CD4-positive, alpha-beta T cell treated with Interleukin-12 subunit alpha and Interleukin-12 subunit beta, for 1 hour (primary cell): ENCODE data around the gene TMEM203.

Source experiments
- DNase-seq: peaks from one replicate; pipeline ENCODE4 v3.0.0-alpha.2; 2020

TMEM203 gene

GRCh38 chr9:137217276-137218211 lies 12.1 kb upstream of the TMEM203 start:
- no peak for DNase-seq

GRCh38 chr9:137216188-137216965 lies 10.9 kb upstream of the TMEM203 start:
- DNase-seq: no peak

GRCh38 chr9:137215196-137215986 lies 9.9 kb upstream of the TMEM203 start:
- no peak for DNase-seq

GRCh38 chr9:137214620-137215019 lies 9.2 kb upstream of the TMEM203 start:
- DNase-seq: no peak

GRCh38 chr9:137213160-137214060 lies 8.0 kb upstream of the TMEM203 start:
- no peak for DNase-seq

- no peak for DNase-seq
Measured at GRCh38 chr9:137212520-137212919, 7.1 kb upstream of the TMEM203 start.

- no peak for DNase-seq
Measured at GRCh38 chr9:137211532-137211931, 6.1 kb upstream of the TMEM203 start.

- DNase-seq: no peak
Measured at GRCh38 chr9:137206602-137207001, 1.2 kb upstream of the TMEM203 start.

- DNase-seq: no peak
Measured at GRCh38 chr9:137204731-137205125, 720 bp downstream of the TMEM203 start.

- DNase-seq: no peak
Measured at GRCh38 chr9:137202966-137203365, 2.5 kb downstream of the TMEM203 start.

GRCh38 chr9:137201205-137201868 lies 4.1 kb downstream of the TMEM203 start:
- DNase-seq: no peak

GRCh38 chr9:137200311-137201204 lies 4.9 kb downstream of the TMEM203 start, which contains the start of gene TPRN:
TPRN (minus strand) TSS chr9:137200741; CDS start chr9:137200711, 30 bp downstream.
- DNase-seq: peak; percentile 98

- no peak for DNase-seq
Measured at GRCh38 chr9:137199411-137200121, 5.9 kb downstream of the TMEM203 start.

- no peak for DNase-seq
Measured at GRCh38 chr9:137198902-137199283, 6.6 kb downstream of the TMEM203 start.

GRCh38 chr9:137198051-137198901 lies 7.2 kb downstream of the TMEM203 start:
- DNase-seq: no peak

- no peak for DNase-seq
Measured at GRCh38 chr9:137195525-137196220, 9.8 kb downstream of the TMEM203 start.

- DNase-seq: no peak
Measured at GRCh38 chr9:137194909-137195308, 10.5 kb downstream of the TMEM203 start.

GRCh38 chr9:137194388-137194787 lies 11.1 kb downstream of the TMEM203 start:
- no peak for DNase-seq
